K562 (cell line): ENCODE measurements around the gene KAT6B.

ENCODE experiments used
- TCF7L2 ChIP-seq: fragments of 150-350 bp; IDR thresholded peaks from 2 replicates; pipeline ENCODE4 v1.6.1; 2016; ENCODE audit warnings: low read depth, mild to moderate bottlenecking, low read length, moderate library complexity
- ZNF282 ChIP-seq: sonication (generic); formaldehyde crosslinking; IDR thresholded peaks from 2 replicates; pipeline ENCODE4 v1.8.1; 2023; ENCODE audit warnings: missing genetic modification reagents
- TF ChIP-seq, protein P1 (sequence below): fragments of 250-450 bp; sonication (Bioruptor Pico); IDR thresholded peaks from 2 replicates; pipeline ENCODE4 v1.8.0; 2021; ENCODE audit warnings: moderate library complexity, mild to moderate bottlenecking, inconsistent platforms

DNA sequence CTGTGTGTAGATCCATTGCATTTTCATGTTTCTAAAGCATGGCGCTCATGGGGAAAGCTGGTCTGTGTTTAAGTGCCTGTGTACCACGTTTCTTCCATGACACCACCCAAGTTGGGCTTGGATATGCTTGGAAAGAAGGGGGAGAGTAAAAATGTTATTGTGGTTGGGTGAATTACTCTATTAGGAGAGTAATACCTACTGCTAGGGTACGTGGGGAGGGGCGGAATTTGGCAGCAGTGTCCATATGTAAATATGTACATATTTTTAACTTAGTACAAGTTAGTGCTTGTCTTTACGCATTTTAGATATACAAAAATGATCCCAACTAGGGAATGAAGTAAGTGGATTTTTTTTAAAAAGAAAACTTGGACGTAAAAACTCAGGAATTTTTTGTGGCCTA is 242.1 kb downstream of the KAT6B start:
- TF ChIP-seq TCF7L2 (no peak), ZNF282 (CRISPR knock-in tag) (no peak)
- TF ChIP-seq, protein P1, sequence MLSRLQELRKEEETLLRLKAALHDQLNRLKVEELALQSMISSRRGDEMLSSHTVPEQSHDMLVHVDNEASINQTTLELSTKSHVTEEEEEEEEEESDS: no peak
